ENCODE results near the gene HTR7.
"Not testable (repeated sequence)": the region's sequence is repeated elsewhere in the genome, so short reads cannot be mapped to it uniquely, and the experiment has no call there.

HTR7 gene

GRCh38 chr10:90857635-90858460, at the start of gene HTR7:
HTR7 (minus strand) TSS chr10:90858039; CDS start chr10:90857671, 368 bp downstream.
- in situ Hi-C loops (cut with HindIII; ENCODE audit: low sequenced_read_pairs), result no loop called here

GRCh38 chr10:90906596-90906995, 48.8 kb upstream of the HTR7 start:
- in situ Hi-C loops (cut with HindIII; ENCODE audit: low sequenced_read_pairs), result no loop called here

- in situ Hi-C loops (cut with HindIII; ENCODE audit: low sequenced_read_pairs), result no loop called here
Observed at GRCh38 chr10:90905925-90906324, 48.1 kb upstream of the HTR7 start.

GRCh38 chr10:90896916-90897315, 39.1 kb upstream of the HTR7 start:
- in situ Hi-C loops (cut with HindIII; ENCODE audit: low sequenced_read_pairs), result loop anchor here (5.0 kb wide), 1 partner anchor 355 kb away; no protein-coding TSS in a partner anchor

- in situ Hi-C loops (cut with HindIII; ENCODE audit: low sequenced_read_pairs), result no loop called here
Observed at GRCh38 chr10:90893190-90893589, 35.4 kb upstream of the HTR7 start.

- in situ Hi-C loops (cut with HindIII; ENCODE audit: low sequenced_read_pairs), result no loop called here
Observed at GRCh38 chr10:90890347-90890746, 32.5 kb upstream of the HTR7 start.

GRCh38 chr10:90889636-90890035, 31.8 kb upstream of the HTR7 start:
- in situ Hi-C loops (cut with HindIII; ENCODE audit: low sequenced_read_pairs), result no loop called here

GRCh38 chr10:90888387-90888786, 30.5 kb upstream of the HTR7 start:
- in situ Hi-C loops (cut with HindIII; ENCODE audit: low sequenced_read_pairs), result no loop called here

- in situ Hi-C loops (cut with HindIII; ENCODE audit: low sequenced_read_pairs), result no loop called here
Observed at GRCh38 chr10:90887555-90887954, 29.7 kb upstream of the HTR7 start.

- in situ Hi-C loops (cut with HindIII; ENCODE audit: low sequenced_read_pairs), result no loop called here
Observed at GRCh38 chr10:90885176-90885575, 27.3 kb upstream of the HTR7 start.

- in situ Hi-C loops (cut with HindIII; ENCODE audit: low sequenced_read_pairs), result no loop called here
Observed at GRCh38 chr10:90884431-90884830, 26.6 kb upstream of the HTR7 start.

- in situ Hi-C loops (cut with HindIII; ENCODE audit: low sequenced_read_pairs), result not testable (repeated sequence)
Observed at GRCh38 chr10:90880059-90880719, 22.4 kb upstream of the HTR7 start.

- in situ Hi-C loops (cut with HindIII; ENCODE audit: low sequenced_read_pairs), result no loop called here
Observed at GRCh38 chr10:90879062-90879461, 21.2 kb upstream of the HTR7 start.

- in situ Hi-C loops (cut with HindIII; ENCODE audit: low sequenced_read_pairs), result no loop called here
Observed at GRCh38 chr10:90872648-90873020, 14.8 kb upstream of the HTR7 start.

- in situ Hi-C loops (cut with HindIII; ENCODE audit: low sequenced_read_pairs), result no loop called here
Observed at GRCh38 chr10:90871766-90872647, 14.2 kb upstream of the HTR7 start, which contains the start of gene RPP30. RPP30 (plus strand) TSS chr10:90871974; CDS start chr10:90871987, 13 bp downstream.

- in situ Hi-C loops (cut with HindIII; ENCODE audit: low sequenced_read_pairs), result no loop called here
Observed at GRCh38 chr10:90871279-90871765, 13.5 kb upstream of the HTR7 start.

GRCh38 chr10:90866050-90866598, 8.3 kb upstream of the HTR7 start:
- in situ Hi-C loops (cut with HindIII; ENCODE audit: low sequenced_read_pairs), result no loop called here

- in situ Hi-C loops (cut with HindIII; ENCODE audit: low sequenced_read_pairs), result no loop called here
Observed at GRCh38 chr10:90865401-90865800, 7.6 kb upstream of the HTR7 start.

GRCh38 chr10:90862908-90863514, 5.2 kb upstream of the HTR7 start:
- in situ Hi-C loops (cut with HindIII; ENCODE audit: low sequenced_read_pairs), result no loop called here

- in situ Hi-C loops (cut with HindIII; ENCODE audit: low sequenced_read_pairs), result no loop called here
Observed at GRCh38 chr10:90860790-90861189, 3.0 kb upstream of the HTR7 start.

All from endothelial cell of hepatic sinusoid (primary cell).